ENCODE results near the gene PLEKHO2. TPM values are rescaled to one million over a fixed set of nuclear protein-coding genes. Genes with fewer than 3 reads are reported as not detected.

PLEKHO2 gene
- total RNA-seq, 2 experiments from 2014 or later = 12.0 to 24.5 TPM

DNA sequence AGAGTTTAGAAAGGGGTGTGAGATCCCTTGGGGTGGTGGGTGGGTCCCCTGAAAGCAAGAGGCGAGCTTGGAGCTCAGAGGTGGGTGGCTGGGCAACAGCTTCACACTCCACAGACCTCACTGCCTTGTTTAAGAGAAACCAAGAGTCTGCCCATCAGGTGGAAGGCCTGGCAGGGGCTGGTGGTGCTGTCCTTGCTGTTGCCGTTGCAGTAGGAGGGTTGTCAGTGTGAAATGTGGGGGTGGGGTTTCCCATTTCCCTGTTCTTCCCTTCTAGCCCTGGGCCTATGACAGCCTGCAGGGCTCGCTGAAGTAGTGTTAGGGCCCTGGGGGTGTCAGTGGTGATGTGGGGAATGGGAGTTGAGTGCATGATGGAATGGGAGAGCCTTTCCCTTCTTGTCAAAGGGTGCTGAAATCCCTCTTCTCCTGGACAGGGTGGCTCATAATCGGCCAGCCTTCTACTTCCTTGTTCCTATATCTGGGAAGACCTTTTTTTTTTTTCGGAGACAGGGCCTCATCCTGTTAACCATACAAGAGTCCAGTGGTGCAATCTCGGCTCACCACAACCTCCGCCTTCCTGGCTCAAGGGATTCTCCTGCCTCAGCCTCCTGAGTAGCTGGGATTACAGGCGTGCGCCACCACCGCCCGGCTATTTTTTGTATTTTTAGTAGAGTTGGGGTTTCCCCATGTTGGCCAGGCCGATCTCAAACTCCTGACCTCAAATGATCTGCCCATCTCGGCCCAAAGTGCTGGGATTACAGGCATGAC is 4.3 kb downstream of the PLEKHO2 start:
- no peak overlapping the region for H3K4me3 ChIP-seq (ENCODE audit: low read depth, low read length, poor library complexity, severe bottlenecking)
- no peak overlapping the region for H2AFZ ChIP-seq (ENCODE audit: low read length)
- DNase-seq (ENCODE audit: low spot score) = no peak
- ChIA-PET CTCF (ENCODE audit: unreplicated experiment) (no interaction called here), POLR2A (no interaction called here)
- H3K4me2 ChIP-seq (ENCODE audit: low read length) = peak overlapping the region; percentile 95
- no peaks in the 10 kb centered on the region for H3K9me2 ChIP-seq (ENCODE audit: insufficient read depth, low read length)
- intact Hi-C loops (cut with micrococcal nuclease; ENCODE audit: unreplicated experiment) = no loop called here
- H3K36me3 ChIP-seq (ENCODE audit: insufficient read depth, low read length) = peaks cover 25% of the 10 kb centered on the region
- H3K27ac ChIP-seq (ENCODE audit: low read depth, low read length, poor library complexity, severe bottlenecking) = no peak overlapping the region
- H3K4me1 ChIP-seq (ENCODE audit: insufficient read depth, low read length, poor library complexity, severe bottlenecking) = peaks cover 56% of the 10 kb centered on the region
- peaks cover 36% of the 10 kb centered on the region for H3K79me2 ChIP-seq (ENCODE audit: insufficient read depth, low read depth, low read length)
- BruUV-seq (replicated peaks) = no TSS peak
- TF ChIP-seq, protein P1, sequence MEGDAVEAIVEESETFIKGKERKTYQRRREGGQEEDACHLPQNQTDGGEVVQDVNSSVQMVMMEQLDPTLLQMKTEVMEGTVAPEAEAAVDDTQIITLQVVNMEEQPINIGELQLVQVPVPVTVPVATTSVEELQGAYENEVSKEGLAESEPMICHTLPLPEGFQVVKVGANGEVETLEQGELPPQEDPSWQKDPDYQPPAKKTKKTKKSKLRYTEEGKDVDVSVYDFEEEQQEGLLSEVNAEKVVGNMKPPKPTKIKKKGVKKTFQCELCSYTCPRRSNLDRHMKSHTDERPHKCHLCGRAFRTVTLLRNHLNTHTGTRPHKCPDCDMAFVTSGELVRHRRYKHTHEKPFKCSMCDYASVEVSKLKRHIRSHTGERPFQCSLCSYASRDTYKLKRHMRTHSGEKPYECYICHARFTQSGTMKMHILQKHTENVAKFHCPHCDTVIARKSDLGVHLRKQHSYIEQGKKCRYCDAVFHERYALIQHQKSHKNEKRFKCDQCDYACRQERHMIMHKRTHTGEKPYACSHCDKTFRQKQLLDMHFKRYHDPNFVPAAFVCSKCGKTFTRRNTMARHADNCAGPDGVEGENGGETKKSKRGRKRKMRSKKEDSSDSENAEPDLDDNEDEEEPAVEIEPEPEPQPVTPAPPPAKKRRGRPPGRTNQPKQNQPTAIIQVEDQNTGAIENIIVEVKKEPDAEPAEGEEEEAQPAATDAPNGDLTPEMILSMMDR (conservative IDR thresholded peaks at IDR 0.05; ENCODE audit: low read length) = no peak
- TF ChIP-seq EZH2phosphoT487 (IDR thresholded peaks at IDR 0.05; ENCODE audit: borderline replicate concordance, low read depth, low read length) = no peak
- 0 out of 2 replicates have a peak, but pooled peaks cover 4% of the 10 kb centered on the region for H4K20me1 ChIP-seq (ENCODE audit: insufficient read depth, low read length)
- H3K9me3 ChIP-seq (ENCODE audit: low read length) = no peaks in the 10 kb centered on the region

DNA sequence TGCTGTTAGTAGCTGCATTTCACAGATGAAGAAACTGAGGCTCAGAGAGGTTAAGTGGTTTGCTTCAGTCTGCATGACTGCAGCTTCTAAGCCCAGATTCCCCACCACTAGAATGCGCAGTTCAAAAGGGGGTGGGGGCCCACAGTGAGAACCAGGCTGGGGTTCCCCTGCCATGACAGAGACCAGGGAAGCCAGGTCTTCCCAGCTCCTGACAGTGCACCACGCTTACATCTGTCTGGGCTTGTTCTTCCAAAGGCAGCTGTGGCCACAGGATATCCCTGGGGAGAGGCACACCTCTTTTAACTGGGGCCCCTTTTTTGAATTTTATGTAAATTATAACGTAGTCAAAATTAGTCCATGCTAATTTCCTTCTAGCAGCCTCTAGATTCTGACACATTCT is 5.3 kb downstream of the PLEKHO2 start:
- TF ChIP-seq, protein P1 (conservative IDR thresholded peaks at IDR 0.05; ENCODE audit: low read length) = no peak
- no peak for TF ChIP-seq EZH2phosphoT487 (IDR thresholded peaks at IDR 0.05; ENCODE audit: borderline replicate concordance, low read depth, low read length)
- BruUV-seq (replicated peaks) = no TSS peak
- no peak for DNase-seq (ENCODE audit: low spot score)
- Histone ChIP-seq H3K4me2 (ENCODE audit: low read length) (peak overlapping the region; percentile 42), H3K4me1 (ENCODE audit: insufficient read depth, low read length, poor library complexity, severe bottlenecking) (peaks cover 52% of the 10 kb centered on the region), H3K4me3 (ENCODE audit: low read depth, low read length, poor library complexity, severe bottlenecking) (no peak overlapping the region), H2AFZ (ENCODE audit: low read length) (no peak overlapping the region), H3K9me2 (ENCODE audit: insufficient read depth, low read length) (no peaks in the 10 kb centered on the region), H4K20me1 (ENCODE audit: insufficient read depth, low read length) (0 out of 2 replicates have a peak, but pooled peaks cover 4% of the 10 kb centered on the region), H3K27ac (ENCODE audit: low read depth, low read length, poor library complexity, severe bottlenecking) (no peak overlapping the region), H3K36me3 (ENCODE audit: insufficient read depth, low read length) (peaks cover 33% of the 10 kb centered on the region), H3K79me2 (ENCODE audit: insufficient read depth, low read depth, low read length) (peaks cover 34% of the 10 kb centered on the region), H3K9me3 (ENCODE audit: low read length) (no peaks in the 10 kb centered on the region)
- ChIA-PET POLR2A (interaction anchor here (0.7 to 1.0 kb wide), 2 partner anchors 47 to 440 kb away, joined by 3 to 5 read pairs; partner anchors contain the start of gene PARP16), CTCF (ENCODE audit: unreplicated experiment) (no interaction called here)
- intact Hi-C loops (cut with micrococcal nuclease; ENCODE audit: unreplicated experiment) = no loop called here

DNA sequence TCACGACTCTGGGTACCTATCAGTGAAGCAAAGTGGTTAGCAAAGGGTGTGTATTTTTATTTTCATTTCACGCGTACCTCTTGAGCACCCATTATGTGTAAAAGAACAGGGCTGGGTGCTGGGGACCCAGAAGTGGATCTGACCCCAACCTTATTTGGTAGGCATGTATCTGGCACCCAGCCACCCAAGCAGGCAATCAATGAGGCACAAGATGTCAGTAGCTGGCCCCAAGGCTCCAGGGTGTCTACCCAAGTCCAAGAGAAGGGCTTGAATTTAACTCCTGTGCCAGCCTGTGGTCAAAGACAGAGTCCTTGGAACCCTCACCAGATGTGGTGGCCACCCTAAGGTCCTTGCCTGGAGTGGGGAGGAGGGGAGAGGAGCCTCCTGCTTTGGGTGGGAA is 5.7 kb downstream of the PLEKHO2 start:
- intact Hi-C loops (cut with micrococcal nuclease; ENCODE audit: unreplicated experiment) = no loop called here
- H3K36me3 ChIP-seq (ENCODE audit: insufficient read depth, low read length) = peaks cover 33% of the 10 kb centered on the region
- TF ChIP-seq, protein P1 (conservative IDR thresholded peaks at IDR 0.05; ENCODE audit: low read length) = no peak
- no peak for TF ChIP-seq EZH2phosphoT487 (IDR thresholded peaks at IDR 0.05; ENCODE audit: borderline replicate concordance, low read depth, low read length)
- H2AFZ ChIP-seq (ENCODE audit: low read length) = no peak overlapping the region
- no peaks in the 10 kb centered on the region for H3K9me2 ChIP-seq (ENCODE audit: insufficient read depth, low read length)
- no peak overlapping the region for H3K4me3 ChIP-seq (ENCODE audit: low read depth, low read length, poor library complexity, severe bottlenecking)
- H3K79me2 ChIP-seq (ENCODE audit: insufficient read depth, low read depth, low read length) = peaks cover 30% of the 10 kb centered on the region; the same call in 1 of the 2 replicates
- no peaks in the 10 kb centered on the region for H3K9me3 ChIP-seq (ENCODE audit: low read length)
- H3K27ac ChIP-seq (ENCODE audit: low read depth, low read length, poor library complexity, severe bottlenecking) = no peak overlapping the region
- H4K20me1 ChIP-seq (ENCODE audit: insufficient read depth, low read length) = 0 out of 2 replicates have a peak, but pooled peaks cover 4% of the 10 kb centered on the region
- CTCF ChIA-PET (ENCODE audit: unreplicated experiment) = no interaction called here
- H3K4me2 ChIP-seq (ENCODE audit: low read length) = peak overlapping the region; percentile 42
- H3K4me1 ChIP-seq (ENCODE audit: insufficient read depth, low read length, poor library complexity, severe bottlenecking) = peaks cover 52% of the 10 kb centered on the region
- POLR2A ChIA-PET = interaction anchor here (0.7 to 1.0 kb wide), 2 partner anchors 46 to 439 kb away, joined by 3 to 5 read pairs; partner anchors contain the start of gene PARP16
- no peak for DNase-seq (ENCODE audit: low spot score)
- BruUV-seq (replicated peaks) = no TSS peak
